Small intestine (tissue), 7 donors: Measurements from ENCODE around the gene HNRNPU. TPM values are rescaled to one million over a fixed set of nuclear protein-coding genes. Genes with fewer than 3 reads are reported as not detected.

Experiments
- DNase-seq, 2 donors: peaks; one replicate each; pipeline versions ENCODE4 v3.0.0 to v3.0.0-alpha.2; 2013
- FAIRE-seq: peaks from 2 replicates; lab custom pipeline; 2012; peaks lifted over from hg19 to GRCh38; lab: Jason Lieb, UNC
- H3K27ac ChIP-seq, 3 donors: one replicate each; pipeline ENCODE4 v1.5.1; 2013; ENCODE audit warnings: low read length in 2 of 3, mild to moderate bottlenecking in 2 of 3, control low read depth in 1 of 3, inconsistent platforms in 1 of 3, low read depth in 1 of 3, moderate library complexity in 1 of 3
- H3K27me3 ChIP-seq, 3 donors: one replicate each; pipeline ENCODE4 v1.6.1; 2013; ENCODE audit warnings: low read length in 3 of 3, inconsistent platforms in 1 of 3; ENCODE audit not compliant: control insufficient read depth in 3 of 3, insufficient read depth in 3 of 3
- H3K36me3 ChIP-seq, 3 donors: one replicate each; pipeline ENCODE4 v1.6.1; 2013; ENCODE audit warnings: low read length in 3 of 3, inconsistent platforms in 1 of 3, low read depth in 1 of 3, mild to moderate bottlenecking in 1 of 3, moderate library complexity in 1 of 3; ENCODE audit not compliant: control insufficient read depth in 3 of 3, insufficient read depth in 2 of 3
- H3K4me1 ChIP-seq, 3 donors: one replicate each; pipeline ENCODE4 v1.6.1; 2013; ENCODE audit warnings: low read length in 2 of 3, inconsistent platforms in 1 of 3, low read depth in 1 of 3, mild to moderate bottlenecking in 1 of 3, moderate library complexity in 1 of 3; ENCODE audit not compliant: control insufficient read depth in 3 of 3, insufficient read depth in 2 of 3
- H3K4me3 ChIP-seq, 3 donors: one replicate each; pipeline ENCODE4 v1.5.1; 2013; ENCODE audit warnings: low read length in 3 of 3, control low read depth in 1 of 3, inconsistent platforms in 1 of 3, low read depth in 1 of 3, mild to moderate bottlenecking in 1 of 3, moderate library complexity in 1 of 3
- H3K9me3 ChIP-seq, 2 donors: one replicate each; pipeline ENCODE4 v1.6.1; 2013; ENCODE audit warnings: low read depth in 1 of 2, low read length in 1 of 2; ENCODE audit not compliant: control insufficient read depth in 2 of 2, insufficient read depth in 1 of 2
- WGBS, 3 donors: extraction: QIAGEN DNeasy Blood & Tissue Kit; methylation state at CpG; one replicate each; pipeline ENCODE4 v1.1.7; 2013; 5-methylcytosine and 5-hydroxymethylcytosine counted together
- polyA plus RNA-seq, 4 donors: library from polyadenylated mRNA; stranded (reverse) in 3 of 4; unstranded in 1 of 4; fragments of 200-250 nt in 3 of 4; fragments of 120-200 nt in 1 of 4; gene quantifications; one replicate each; pipeline versions ENCODE4 v1.2.1 to v1.2.3, GENCODE V29; 2013
- donor health status: healthy with polysubstance abuse.
- donor health status: control.
- donor health status: control.
- donor health status: Bipolar disorder and iron deficiency.
- donor health status: healthy.

The HNRNPU gene
- polyA plus RNA-seq, 4 donors, result 84.8 to 395 (median 151) TPM

DNA sequence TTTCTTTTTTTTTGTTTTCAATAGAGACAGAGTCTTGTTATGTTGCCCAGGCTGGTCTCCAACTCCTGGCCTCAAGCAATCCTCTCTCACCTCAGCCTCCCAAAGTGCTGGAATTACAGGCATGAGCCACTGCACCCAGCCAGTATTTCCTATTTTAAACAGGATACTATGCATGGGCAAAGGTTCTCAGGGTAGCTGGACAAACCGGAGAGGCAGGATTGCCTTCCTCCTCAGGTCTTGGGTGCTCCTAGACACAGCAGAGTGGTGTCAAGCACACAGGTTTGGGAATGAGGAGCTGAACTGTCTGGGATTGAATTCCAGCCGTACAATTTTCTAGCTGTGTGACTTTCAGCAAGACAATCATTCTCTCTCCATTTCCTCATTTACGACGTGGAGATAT is 22.9 kb upstream of the HNRNPU start:
- no peaks in the 10 kb centered on the region for H3K9me3 ChIP-seq
- 50 to 72% (median 50%) methylated on average over 4 of the region's 4 CpGs for WGBS, 3 donors
- no peak overlapping the region for H3K27ac ChIP-seq
- H3K4me3 ChIP-seq, result no peak overlapping the region
- FAIRE-seq (no peak), DNase-seq (peak; percentile 10 to 19)
- H3K36me3 ChIP-seq, result no peaks in the 10 kb centered on the region
- H3K27me3 ChIP-seq, result no peaks in the 10 kb centered on the region
- no peaks in the 10 kb centered on the region for H3K4me1 ChIP-seq

- Histone ChIP-seq H3K4me1 (no peaks in the 10 kb centered on the region), H3K4me3 (no peak overlapping the region), H3K27me3 (no peaks in the 10 kb centered on the region), H3K27ac (no peak overlapping the region), H3K9me3 (no peaks in the 10 kb centered on the region), H3K36me3 (no peaks in the 10 kb centered on the region)
- 81 to 83% (median 82%) methylated on average over 11 of the region's 11 CpGs for WGBS, 3 donors
- DNase-seq (no peak), FAIRE-seq (no peak)
Measured at GRCh38 chr1:244881552-244882280, 17.4 kb upstream of the HNRNPU start.

DNA sequence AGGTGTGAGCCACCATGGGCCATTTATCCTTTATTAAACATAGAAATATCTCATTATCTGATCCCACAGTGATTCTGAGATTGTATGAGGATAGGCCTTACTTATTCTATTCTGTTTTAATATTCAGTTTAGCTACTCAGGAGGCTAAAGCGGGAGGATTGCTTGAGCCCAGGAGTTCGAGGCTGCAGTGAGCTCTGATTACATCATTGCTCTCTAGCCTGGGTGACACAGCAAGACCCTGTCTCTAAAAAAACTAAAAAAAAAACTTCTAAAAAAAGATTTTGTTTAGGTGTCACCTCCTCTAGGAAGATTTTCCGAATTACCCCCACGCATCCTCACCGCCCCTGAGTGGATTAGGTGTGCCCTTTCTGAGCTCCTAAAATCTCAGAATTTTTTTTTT is 14.3 kb upstream of the HNRNPU start:
- Histone ChIP-seq H3K27me3 (no peaks in the 10 kb centered on the region), H3K9me3 (no peaks in the 10 kb centered on the region), H3K27ac (no peak overlapping the region), H3K36me3 (no peaks in the 10 kb centered on the region), H3K4me3 (no peak overlapping the region), H3K4me1 (no peaks in the 10 kb centered on the region)
- 89 to 98% (median 93%) methylated on average over 5 of the region's 5 CpGs for WGBS, 3 donors
- DNase-seq (no peak), FAIRE-seq (no peak)

DNA sequence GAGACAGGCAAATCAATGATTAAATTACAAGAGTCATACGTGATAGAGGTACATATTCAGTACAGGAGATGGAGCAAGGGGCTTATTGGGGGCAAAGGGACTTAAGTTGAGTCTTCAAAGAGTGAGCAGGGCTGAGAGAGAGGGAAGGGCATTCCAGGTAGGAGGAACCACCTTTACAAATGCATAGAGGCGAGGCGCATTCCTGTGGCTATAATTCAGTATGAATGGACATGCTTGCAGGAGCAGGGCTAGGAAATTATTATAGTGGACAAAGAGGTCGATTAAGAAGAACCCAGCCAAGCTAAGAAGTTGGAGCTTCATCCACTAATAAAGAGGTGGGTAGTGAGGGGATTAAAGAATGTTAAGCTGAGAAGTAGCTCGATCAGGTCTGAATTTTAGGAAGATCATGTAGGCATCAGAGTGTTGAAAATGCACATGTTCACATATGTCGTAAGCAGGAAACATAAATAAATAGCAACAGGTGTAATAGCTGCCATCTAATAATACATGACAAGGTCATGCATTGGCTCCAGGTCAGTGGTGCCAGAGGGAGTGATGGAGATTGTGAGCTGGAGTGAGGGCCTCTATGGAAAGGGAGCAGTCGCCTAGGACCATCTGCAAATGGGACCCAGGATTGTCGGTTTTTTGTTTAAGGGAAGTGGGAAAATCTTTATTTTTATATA is 12.0 kb upstream of the HNRNPU start:
- WGBS, 3 donors, result 89 to 94% (median 93%) methylated on average over 8 of the region's 8 CpGs

DNA sequence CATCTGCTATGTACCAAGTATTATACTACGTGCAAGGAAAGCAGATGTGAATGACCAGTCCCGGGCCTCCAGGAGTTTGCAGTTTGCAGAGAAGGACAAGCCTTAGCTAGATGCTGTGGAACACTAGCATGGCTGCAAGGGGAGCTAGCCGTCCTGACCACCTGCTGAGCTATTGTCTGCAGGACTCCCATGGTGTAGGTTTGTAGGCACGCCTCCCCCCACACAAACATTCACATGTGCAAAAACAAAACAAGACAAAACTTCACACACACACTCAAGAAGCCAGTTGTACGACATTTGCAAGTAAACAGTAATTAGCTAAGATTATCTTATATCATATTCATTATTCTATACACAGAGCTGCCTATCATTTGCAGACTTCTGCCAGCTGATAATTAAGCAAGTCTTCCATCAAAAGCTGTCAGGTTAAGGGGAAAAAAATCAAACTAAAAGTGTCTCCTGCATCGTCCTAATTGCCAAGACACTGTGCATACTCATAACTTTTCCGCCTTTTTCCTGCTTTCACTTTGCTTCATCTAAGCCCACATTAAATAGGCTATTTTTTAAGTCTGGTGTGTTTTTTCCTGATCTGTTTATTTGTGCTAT is 10.7 kb upstream of the HNRNPU start:
- 78 to 85% (median 80%) methylated on average over 7 of the region's 7 CpGs for WGBS, 3 donors
- no peaks in the 10 kb centered on the region for H3K9me3 ChIP-seq
- no peaks in the 10 kb centered on the region for H3K36me3 ChIP-seq
- H3K27me3 ChIP-seq, result no peaks in the 10 kb centered on the region
- H3K4me1 ChIP-seq, result no peaks in the 10 kb centered on the region
- FAIRE-seq (no peak), DNase-seq (no peak)
- no peak overlapping the region for H3K27ac ChIP-seq
- no peak overlapping the region for H3K4me3 ChIP-seq

More for the DNA sequence above, 12.0 kb upstream of the HNRNPU start:
- H3K4me1 ChIP-seq, result no peaks in the 10 kb centered on the region
- no peaks in the 10 kb centered on the region for H3K36me3 ChIP-seq
- DNase-seq (no peak), FAIRE-seq (no peak)
- no peak overlapping the region for H3K4me3 ChIP-seq
- H3K27me3 ChIP-seq, result no peaks in the 10 kb centered on the region
- H3K9me3 ChIP-seq, result no peaks in the 10 kb centered on the region
- H3K27ac ChIP-seq, result no peak overlapping the region

GRCh38 chr1:244869950-244870349 is 5.6 kb upstream of the HNRNPU start:
- DNase-seq, result no peak
- H3K4me3 ChIP-seq, result no peak overlapping the region
- no peak for FAIRE-seq
- no peak overlapping the region for H3K27ac ChIP-seq
- no peaks in the 10 kb centered on the region for H3K36me3 ChIP-seq
- 90 to 92% (median 92%) methylated on average over 4 of the region's 4 CpGs for WGBS, 3 donors
- peaks cover 0 to 8% (median 0%) of the 10 kb centered on the region in 3 donors for H3K4me1 ChIP-seq
- H3K9me3 ChIP-seq, result no peaks in the 10 kb centered on the region
- H3K27me3 ChIP-seq, result no peaks in the 10 kb centered on the region

DNA sequence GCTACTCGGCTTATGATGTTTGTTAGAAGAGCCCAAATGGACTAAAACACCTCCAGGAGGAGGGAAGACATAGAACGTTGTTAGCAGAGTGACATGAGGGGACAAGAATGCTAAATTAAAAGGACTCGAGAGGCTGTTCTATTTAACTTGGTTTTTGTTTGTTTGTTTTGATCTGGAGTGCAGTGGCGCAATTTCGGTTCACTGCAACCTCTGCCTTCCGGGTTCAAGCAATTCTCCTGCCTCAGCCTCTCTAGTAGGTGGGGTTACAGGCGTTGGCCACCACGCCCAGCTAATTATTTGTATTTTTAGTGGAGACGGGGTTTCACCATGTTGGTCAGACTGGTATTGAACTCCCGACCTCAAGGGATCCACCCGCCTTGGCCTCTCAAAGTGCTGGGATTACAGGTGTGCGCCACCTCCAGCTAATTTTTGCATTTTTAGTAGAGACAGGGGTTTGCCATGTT is 5.1 kb upstream of the HNRNPU start:
- DNase-seq (no peak), FAIRE-seq (no peak)
- H3K36me3 ChIP-seq, result no peaks in the 10 kb centered on the region
- no peaks in the 10 kb centered on the region for H3K27me3 ChIP-seq
- no peaks in the 10 kb centered on the region for H3K9me3 ChIP-seq
- peaks cover 0 to 8% (median 0%) of the 10 kb centered on the region in 3 donors for H3K4me1 ChIP-seq
- no peak overlapping the region for H3K4me3 ChIP-seq
- 88 to 92% (median 90%) methylated on average over 12 of the region's 12 CpGs for WGBS, 3 donors
- no peak overlapping the region for H3K27ac ChIP-seq

- Histone ChIP-seq H3K36me3 (no peaks in the 10 kb centered on the region), H3K27ac (no peak overlapping the region), H3K9me3 (no peaks in the 10 kb centered on the region), H3K4me1 (peaks cover 0 to 8% (median 0%) of the 10 kb centered on the region in 3 donors), H3K4me3 (no peak overlapping the region), H3K27me3 (no peaks in the 10 kb centered on the region)
- no peak for DNase-seq
- no peak for FAIRE-seq
- 93 to 94% (median 94%) methylated on average over 23 of the region's 23 CpGs for WGBS, 3 donors
Measured at GRCh38 chr1:244868484-244869363, 4.4 kb upstream of the HNRNPU start.
